Testis (tissue), 2 donors: ENCODE data around the gene CROCC2.

Experiments used
- POLR2A ChIP-seq: fragments of 450-650 bp; IDR thresholded peaks from one replicate; pipeline ENCODE4 v1.6.1; 2017; ENCODE audit warnings: antibody characterized with exemption, mild to moderate bottlenecking, moderate library complexity
- TF ChIP-seq, protein P1 (sequence below), 3 experiments: fragments of 450-650 bp in 2 of 3; fragments of 200-600 bp in 1 of 3; sonication (generic) in 1 of 3; IDR thresholded peaks; one replicate each; pipeline ENCODE4 v1.5.1; 2016 to 2019; ENCODE audit warnings: antibody characterized with exemption in 3 of 3, mild to moderate bottlenecking in 2 of 3, moderate library complexity in 1 of 3

DNA sequence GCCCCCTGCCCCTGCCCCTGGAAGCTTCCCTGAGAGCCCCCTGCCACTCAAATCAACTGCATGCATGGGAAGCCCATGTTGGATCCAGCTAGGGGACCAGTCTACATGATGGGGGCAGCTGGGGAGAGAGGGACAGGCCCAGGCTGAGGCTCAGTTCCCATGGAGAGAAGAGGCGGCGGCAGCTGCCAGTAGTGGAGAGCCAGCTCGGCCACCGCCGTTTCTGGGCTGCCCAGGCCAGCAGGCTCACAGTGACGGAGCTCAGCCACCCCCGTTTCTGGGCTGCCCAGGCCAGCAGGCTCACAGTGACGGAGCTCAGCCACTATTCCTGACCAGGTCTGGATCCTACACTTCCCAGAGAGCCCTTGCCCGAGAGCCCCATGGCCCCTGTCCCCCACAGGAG is 13.8 kb upstream of the CROCC2 start:
- TF ChIP-seq POLR2A: no peak
- TF ChIP-seq, protein P1, sequence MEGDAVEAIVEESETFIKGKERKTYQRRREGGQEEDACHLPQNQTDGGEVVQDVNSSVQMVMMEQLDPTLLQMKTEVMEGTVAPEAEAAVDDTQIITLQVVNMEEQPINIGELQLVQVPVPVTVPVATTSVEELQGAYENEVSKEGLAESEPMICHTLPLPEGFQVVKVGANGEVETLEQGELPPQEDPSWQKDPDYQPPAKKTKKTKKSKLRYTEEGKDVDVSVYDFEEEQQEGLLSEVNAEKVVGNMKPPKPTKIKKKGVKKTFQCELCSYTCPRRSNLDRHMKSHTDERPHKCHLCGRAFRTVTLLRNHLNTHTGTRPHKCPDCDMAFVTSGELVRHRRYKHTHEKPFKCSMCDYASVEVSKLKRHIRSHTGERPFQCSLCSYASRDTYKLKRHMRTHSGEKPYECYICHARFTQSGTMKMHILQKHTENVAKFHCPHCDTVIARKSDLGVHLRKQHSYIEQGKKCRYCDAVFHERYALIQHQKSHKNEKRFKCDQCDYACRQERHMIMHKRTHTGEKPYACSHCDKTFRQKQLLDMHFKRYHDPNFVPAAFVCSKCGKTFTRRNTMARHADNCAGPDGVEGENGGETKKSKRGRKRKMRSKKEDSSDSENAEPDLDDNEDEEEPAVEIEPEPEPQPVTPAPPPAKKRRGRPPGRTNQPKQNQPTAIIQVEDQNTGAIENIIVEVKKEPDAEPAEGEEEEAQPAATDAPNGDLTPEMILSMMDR (IDR thresholded peaks at IDR 0.05): no peak
